Middle frontal gyrus (tissue), 1 donor: Measurements from ENCODE around the gene RPS6KA2.

ENCODE experiments used
- DNase-seq: peaks from one replicate; pipeline ENCODE4 v3.0.0-alpha.2; 2015; ENCODE audit warnings: low spot score; ENCODE audit errors: extremely low spot score

The RPS6KA2 gene

GRCh38 chr6:166488076-166488685 is 138.9 kb downstream of the RPS6KA2 start:
- no peak for DNase-seq

GRCh38 chr6:166487148-166487547 is 139.9 kb downstream of the RPS6KA2 start:
- DNase-seq, result no peak

- no peak for DNase-seq
Measured at GRCh38 chr6:166486536-166486880, 140.5 kb downstream of the RPS6KA2 start.

GRCh38 chr6:166485651-166486535 is 141.2 kb downstream of the RPS6KA2 start:
- no peak for DNase-seq

GRCh38 chr6:166484863-166485262 is 142.2 kb downstream of the RPS6KA2 start:
- no peak for DNase-seq

GRCh38 chr6:166483573-166484250 is 143.3 kb downstream of the RPS6KA2 start:
- DNase-seq, result no peak

- DNase-seq, result no peak
Measured at GRCh38 chr6:166483026-166483425, 144.0 kb downstream of the RPS6KA2 start.

- no peak for DNase-seq
Measured at GRCh38 chr6:166478782-166479592, 148.1 kb downstream of the RPS6KA2 start.

- no peak for DNase-seq
Measured at GRCh38 chr6:166477647-166478365, 149.2 kb downstream of the RPS6KA2 start.

GRCh38 chr6:166476634-166477215 is 150.3 kb downstream of the RPS6KA2 start:
- no peak for DNase-seq

GRCh38 chr6:166476061-166476591 is 150.9 kb downstream of the RPS6KA2 start:
- DNase-seq, result no peak

GRCh38 chr6:166474721-166475565 is 152.1 kb downstream of the RPS6KA2 start:
- no peak for DNase-seq

- DNase-seq, result no peak
Measured at GRCh38 chr6:166473886-166474571, 153.0 kb downstream of the RPS6KA2 start.

GRCh38 chr6:166472636-166473035 is 154.4 kb downstream of the RPS6KA2 start:
- no peak for DNase-seq

- no peak for DNase-seq
Measured at GRCh38 chr6:166471797-166472260, 155.2 kb downstream of the RPS6KA2 start.

GRCh38 chr6:166470863-166471410 is 156.1 kb downstream of the RPS6KA2 start:
- DNase-seq, result no peak

- no peak for DNase-seq
Measured at GRCh38 chr6:166470029-166470862, 156.8 kb downstream of the RPS6KA2 start.
